PFSK-1 (cell line): ENCODE results near the gene GOLGA6C.

Source experiments
- FOXP2 ChIP-seq: optimal IDR thresholded peaks from 2 replicates; pipeline ENCODE3; 2011; ENCODE audit warnings: borderline replicate concordance, control low read depth, inconsistent platforms; ENCODE audit not compliant: insufficient read depth; ENCODE audit errors: extremely low read length, extremely low read depth
- POLR2AphosphoS5 ChIP-seq: IDR thresholded peaks from 2 replicates; pipeline ENCODE4 v1.6.1; 2012; ENCODE audit warnings: low read depth, mild to moderate bottlenecking, control low read depth, low read length, moderate library complexity
- SIN3A ChIP-seq: IDR thresholded peaks from 2 replicates; pipeline ENCODE4 v1.6.1; 2012; ENCODE audit warnings: mild to moderate bottlenecking, low read length, moderate library complexity, borderline replicate concordance; ENCODE audit not compliant: insufficient read depth
- TAF1 ChIP-seq: IDR thresholded peaks from 2 replicates; pipeline ENCODE4 v1.6.1; 2012; ENCODE audit warnings: low read length, control low read depth, borderline replicate concordance; ENCODE audit not compliant: insufficient read depth
- TF ChIP-seq, protein P1 (sequence below), 2 experiments: IDR thresholded peaks; 2 replicates each; pipeline versions ENCODE4 v1.6.1 to v1.8.0; 2011 to 2012; ENCODE audit warnings: low read depth in 2 of 2, low read length in 2 of 2, control low read depth in 1 of 2, inconsistent platforms in 1 of 2, mild to moderate bottlenecking in 1 of 2, moderate library complexity in 1 of 2; ENCODE audit not compliant: insufficient read depth in 1 of 2

DNA sequence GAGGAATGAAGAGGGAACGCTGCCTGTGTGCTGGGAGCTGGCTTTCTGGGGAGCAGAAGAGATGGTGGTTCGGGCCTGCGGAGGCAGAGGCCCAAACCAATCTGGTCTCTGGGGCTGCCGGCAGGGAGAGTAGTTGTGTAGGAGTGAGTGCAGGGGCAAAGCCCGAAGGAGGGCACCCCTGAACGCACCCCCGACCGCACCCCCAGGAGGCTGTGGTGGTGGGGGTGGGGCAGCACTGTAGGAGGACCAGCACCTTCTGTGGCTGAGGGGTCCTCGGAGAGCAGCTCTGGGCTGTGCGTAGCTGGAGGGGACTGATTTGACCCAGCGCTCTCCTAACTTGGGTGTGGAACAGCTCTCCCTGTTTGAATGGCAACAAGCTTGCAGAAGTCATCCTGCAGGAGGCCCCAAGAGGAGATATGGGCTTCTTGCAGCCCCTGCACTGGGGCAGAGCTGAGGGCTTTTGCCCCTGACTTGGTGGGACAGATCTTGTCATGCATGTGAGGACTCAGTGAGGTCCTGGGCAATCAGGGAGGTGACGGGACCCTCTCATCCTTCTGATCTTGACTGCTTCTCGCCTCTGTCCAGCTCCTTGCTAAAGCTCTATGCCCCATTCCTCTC is 30.4 kb upstream of the GOLGA6C start:
- TF ChIP-seq, protein P1, sequence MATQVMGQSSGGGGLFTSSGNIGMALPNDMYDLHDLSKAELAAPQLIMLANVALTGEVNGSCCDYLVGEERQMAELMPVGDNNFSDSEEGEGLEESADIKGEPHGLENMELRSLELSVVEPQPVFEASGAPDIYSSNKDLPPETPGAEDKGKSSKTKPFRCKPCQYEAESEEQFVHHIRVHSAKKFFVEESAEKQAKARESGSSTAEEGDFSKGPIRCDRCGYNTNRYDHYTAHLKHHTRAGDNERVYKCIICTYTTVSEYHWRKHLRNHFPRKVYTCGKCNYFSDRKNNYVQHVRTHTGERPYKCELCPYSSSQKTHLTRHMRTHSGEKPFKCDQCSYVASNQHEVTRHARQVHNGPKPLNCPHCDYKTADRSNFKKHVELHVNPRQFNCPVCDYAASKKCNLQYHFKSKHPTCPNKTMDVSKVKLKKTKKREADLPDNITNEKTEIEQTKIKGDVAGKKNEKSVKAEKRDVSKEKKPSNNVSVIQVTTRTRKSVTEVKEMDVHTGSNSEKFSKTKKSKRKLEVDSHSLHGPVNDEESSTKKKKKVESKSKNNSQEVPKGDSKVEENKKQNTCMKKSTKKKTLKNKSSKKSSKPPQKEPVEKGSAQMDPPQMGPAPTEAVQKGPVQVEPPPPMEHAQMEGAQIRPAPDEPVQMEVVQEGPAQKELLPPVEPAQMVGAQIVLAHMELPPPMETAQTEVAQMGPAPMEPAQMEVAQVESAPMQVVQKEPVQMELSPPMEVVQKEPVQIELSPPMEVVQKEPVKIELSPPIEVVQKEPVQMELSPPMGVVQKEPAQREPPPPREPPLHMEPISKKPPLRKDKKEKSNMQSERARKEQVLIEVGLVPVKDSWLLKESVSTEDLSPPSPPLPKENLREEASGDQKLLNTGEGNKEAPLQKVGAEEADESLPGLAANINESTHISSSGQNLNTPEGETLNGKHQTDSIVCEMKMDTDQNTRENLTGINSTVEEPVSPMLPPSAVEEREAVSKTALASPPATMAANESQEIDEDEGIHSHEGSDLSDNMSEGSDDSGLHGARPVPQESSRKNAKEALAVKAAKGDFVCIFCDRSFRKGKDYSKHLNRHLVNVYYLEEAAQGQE (IDR thresholded peaks at IDR 0.05; ENCODE audit: insufficient read depth in 1 of 2, low read depth in 2 of 2, low read length in 2 of 2): no peak
- TF ChIP-seq SIN3A (no peak), FOXP2 (no peak), TAF1 (no peak), POLR2AphosphoS5 (no peak)
